ENCODE results near the gene SEL1L3. TPM values are rescaled to one million over a fixed set of nuclear protein-coding genes. Genes with fewer than 3 reads are reported as not detected.

Gene SEL1L3
- total and polyA plus RNA-seq, 2 donors (not counting 3 experiments of a cell fraction or from before 2014, with no cell fraction given) = 53.4 to 122 TPM

GRCh38 chr4:25882226-25882625 lies 19.4 kb upstream of the SEL1L3 start:
- H3K9me3 ChIP-seq (replicated peaks; ENCODE audit: control insufficient read depth, insufficient read depth, low read length) = no peaks in the 10 kb centered on the region
- H3K4me1 ChIP-seq (ENCODE audit: control insufficient read depth, extremely low read depth, insufficient read depth, low read length) = peaks cover 15% of the 10 kb centered on the region
- H3K79me2 ChIP-seq (ENCODE audit: control insufficient read depth, insufficient read depth, low read length) = no peaks in the 10 kb centered on the region
- no peaks in the 10 kb centered on the region for H4K20me1 ChIP-seq (replicated peaks; ENCODE audit: control insufficient read depth, extremely low read depth, insufficient read depth, low read length)
- no peaks in the 10 kb centered on the region for H3K27me3 ChIP-seq (ENCODE audit: control insufficient read depth in 2 of 2, insufficient read depth in 2 of 2, low read length in 2 of 2)
- no peak overlapping the region for H3K4me2 ChIP-seq (ENCODE audit: insufficient read depth, low read length)
- no peak overlapping the region for H3K9ac ChIP-seq (replicated peaks; ENCODE audit: extremely low read depth, insufficient read depth, low read length)
- POLR2A ChIA-PET = no interaction called here
- H2AFZ ChIP-seq (ENCODE audit: low read depth, low read length) = no peak overlapping the region
- dilution Hi-C loops (cut with MboI; ENCODE audit: extremely low pct_ligation_motif_present, low sequenced_read_pairs) = no loop called here
- no peak overlapping the region for H3K27ac ChIP-seq (ENCODE audit: insufficient read depth, low read depth, low read length)
- no peak overlapping the region for H3K4me3 ChIP-seq (replicated peaks in 1 of 3; ENCODE audit: insufficient read depth in 1 of 3, low read depth in 1 of 3, low read length in 3 of 3)
- no TSS peak for BruUV-seq (replicated peaks)
- H3K36me3 ChIP-seq (ENCODE audit: control insufficient read depth in 2 of 2, extremely low read depth in 1 of 2, insufficient read depth in 2 of 2, low read length in 2 of 2) = no peaks in the 10 kb centered on the region
- intact Hi-C loops (cut with micrococcal nuclease) = no loop called here
- no peak for DNase-seq (ENCODE audit: low read depth, low spot score)
- H3K9me1 ChIP-seq (replicated peaks; ENCODE audit: control insufficient read depth, extremely low read depth, insufficient read depth, low read length) = no peaks in the 10 kb centered on the region
- FAIRE-seq = no peak
- TF ChIP-seq MAX (IDR thresholded peaks at IDR 0.05; ENCODE audit: insufficient read depth, insufficient read length) (no peak), EZH2 (IDR thresholded peaks at IDR 0.05; ENCODE audit: borderline replicate concordance, low read depth, low read length, severe bottlenecking) (no peak), JUN (IDR thresholded peaks at IDR 0.05; ENCODE audit: borderline replicate concordance, insufficient read depth, insufficient read length, low read depth) (no peak), CTCF (IDR thresholded peaks at IDR 0.05; ENCODE audit: extremely low read depth in 1 of 2, insufficient read depth in 1 of 2, low read depth in 1 of 2, low read length in 2 of 2) (no peak), FOS (IDR thresholded peaks at IDR 0.05; ENCODE audit: borderline replicate concordance, insufficient read depth, low read length) (no peak), MYC (IDR thresholded peaks at IDR 0.05; ENCODE audit: low read depth, low read length) (no peak), POLR2AphosphoS5 (IDR thresholded peaks at IDR 0.05; ENCODE audit: insufficient read depth, low read depth, low read length) (no peak), POLR2A (IDR thresholded peaks at IDR 0.05; ENCODE audit: low read depth, low read length) (no peak), GATA2 (IDR thresholded peaks at IDR 0.05; ENCODE audit: insufficient read depth, insufficient read length, low read depth, low read length) (no peak)
- CTCF ChIA-PET = interaction anchor here (0.9 kb wide), 1 partner anchor 12 kb away, joined by 3 read pairs; no protein-coding TSS in a partner anchor

Measured in endothelial cell of umbilical vein (primary cell).